Activated T-cell treated with anti-CD3 and anti-CD28 coated beads, Interleukin-2, amount 50 U/mL, for 1 hour (primary cell): ENCODE measurements around the gene RBM44.
"Not testable (repeated sequence)": the region's sequence is repeated elsewhere in the genome, so short reads cannot be mapped to it uniquely, and the experiment has no call there.

Experiments used
- DNase-seq: peaks from one replicate; pipeline ENCODE4 v3.0.0-alpha.2; 2020

Gene RBM44

GRCh38 chr2:237779521-237779920 is 19.1 kb upstream of the RBM44 start:
- DNase-seq: no peak

GRCh38 chr2:237782181-237782580 is 16.4 kb upstream of the RBM44 start:
- no peak for DNase-seq

GRCh38 chr2:237783678-237784077 is 14.9 kb upstream of the RBM44 start:
- DNase-seq: not testable (repeated sequence)

- no peak for DNase-seq
Observed at GRCh38 chr2:237786936-237787335, 11.6 kb upstream of the RBM44 start.

GRCh38 chr2:237790353-237790752 is 8.2 kb upstream of the RBM44 start:
- no peak for DNase-seq

- DNase-seq: no peak
Observed at GRCh38 chr2:237791977-237792727, 6.4 kb upstream of the RBM44 start.

GRCh38 chr2:237797253-237797652 is 1.3 kb upstream of the RBM44 start:
- no peak for DNase-seq

GRCh38 chr2:237799060-237799428 is 465 bp downstream of the RBM44 start:
- no peak for DNase-seq

- no peak for DNase-seq
Observed at GRCh38 chr2:237801466-237801865, 2.9 kb downstream of the RBM44 start.

GRCh38 chr2:237806334-237806733 is 7.8 kb downstream of the RBM44 start:
- DNase-seq: no peak

- no peak for DNase-seq
Observed at GRCh38 chr2:237815637-237816036, 17.1 kb downstream of the RBM44 start.

GRCh38 chr2:237816531-237816930 is 18.0 kb downstream of the RBM44 start:
- no peak for DNase-seq

- no peak for DNase-seq
Observed at GRCh38 chr2:237818066-237818473, 19.5 kb downstream of the RBM44 start.

GRCh38 chr2:237819231-237819630 is 20.7 kb downstream of the RBM44 start:
- no peak for DNase-seq

GRCh38 chr2:237820421-237820820 is 21.8 kb downstream of the RBM44 start:
- DNase-seq: no peak

GRCh38 chr2:237823544-237823943 is 25.0 kb downstream of the RBM44 start:
- no peak for DNase-seq

- DNase-seq: no peak
Observed at GRCh38 chr2:237824085-237824484, 25.5 kb downstream of the RBM44 start.

GRCh38 chr2:237827421-237827987 is 28.9 kb downstream of the RBM44 start:
- DNase-seq: no peak

GRCh38 chr2:237830522-237830921 is 31.9 kb downstream of the RBM44 start:
- no peak for DNase-seq

GRCh38 chr2:237833546-237833945 is 35.0 kb downstream of the RBM44 start:
- no peak for DNase-seq

GRCh38 chr2:237835372-237835771 is 36.8 kb downstream of the RBM44 start:
- no peak for DNase-seq

- no peak for DNase-seq
Observed at GRCh38 chr2:237841051-237841450, 42.5 kb downstream of the RBM44 start.

GRCh38 chr2:237848940-237849339 is 50.4 kb downstream of the RBM44 start:
- DNase-seq: not testable (repeated sequence)

- no peak for DNase-seq
Observed at GRCh38 chr2:237854295-237854694, 55.7 kb downstream of the RBM44 start.

GRCh38 chr2:237857791-237858190 is 59.2 kb downstream of the RBM44 start:
- DNase-seq: no peak
